ENCODE results near the gene WNT3A.

The WNT3A gene

DNA sequence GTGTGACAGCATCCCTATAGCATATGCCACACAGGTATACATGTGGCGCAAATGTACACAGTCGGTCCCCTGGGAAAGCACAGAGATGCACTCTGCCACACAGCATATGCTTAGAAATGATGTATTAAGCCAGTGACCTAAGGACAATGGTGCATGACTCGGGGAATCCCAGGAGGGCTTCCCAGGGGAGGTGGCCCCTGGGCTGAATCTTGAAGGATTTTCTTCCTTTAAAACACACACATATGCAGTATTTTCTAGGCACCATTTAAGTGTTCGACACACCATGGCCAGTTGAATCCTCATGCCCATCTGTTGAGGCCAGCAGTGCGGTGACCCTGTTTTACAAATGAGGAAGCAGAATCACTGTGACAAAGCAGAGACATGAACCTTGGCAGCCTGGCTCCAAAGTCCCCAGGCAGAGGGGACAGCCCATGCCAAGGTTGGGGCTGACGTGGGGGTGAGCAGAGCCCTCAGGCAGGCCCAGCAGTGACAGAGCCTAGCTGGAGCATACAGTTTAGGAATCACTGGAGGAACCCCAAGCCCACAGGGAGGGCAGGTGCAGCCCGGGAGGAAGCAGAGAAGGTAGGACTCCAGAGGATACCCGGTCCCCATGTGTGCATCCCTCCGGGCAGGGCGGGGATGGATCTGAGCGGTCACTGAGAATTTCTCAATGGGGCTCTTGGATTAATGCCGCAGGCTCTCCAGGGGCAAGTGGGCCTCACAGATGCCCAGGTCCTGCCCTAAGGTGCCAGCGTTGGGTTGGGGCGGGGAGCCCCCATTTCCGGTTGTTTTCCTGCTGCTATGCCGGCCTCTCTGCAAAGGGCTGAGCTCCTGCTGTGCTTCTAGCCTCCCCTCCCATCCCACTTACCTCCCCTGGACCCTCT, 28.4 kb downstream of the WNT3A start:
- no peak for DNase-seq

DNA sequence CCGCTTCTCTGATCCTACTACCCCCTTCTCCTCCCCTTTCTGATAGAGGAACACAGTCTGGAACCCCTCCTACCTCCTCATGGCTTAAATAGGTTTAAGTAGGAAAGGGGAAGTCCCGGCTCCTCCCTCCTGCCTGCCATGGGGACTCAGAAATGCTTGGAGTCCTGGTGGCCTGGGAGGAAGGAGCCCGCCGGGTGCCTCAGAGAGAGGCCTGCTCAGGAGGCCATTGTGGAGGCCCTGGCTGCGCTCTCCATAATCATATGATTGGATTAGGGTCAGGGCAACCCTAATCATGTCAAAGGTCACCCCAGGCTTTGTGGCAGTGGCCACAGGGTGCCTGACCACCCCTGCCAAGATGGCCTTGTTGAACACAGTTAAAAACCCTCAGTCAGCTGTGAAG, 29.0 kb downstream of the WNT3A start:
- no peak for DNase-seq

DNA sequence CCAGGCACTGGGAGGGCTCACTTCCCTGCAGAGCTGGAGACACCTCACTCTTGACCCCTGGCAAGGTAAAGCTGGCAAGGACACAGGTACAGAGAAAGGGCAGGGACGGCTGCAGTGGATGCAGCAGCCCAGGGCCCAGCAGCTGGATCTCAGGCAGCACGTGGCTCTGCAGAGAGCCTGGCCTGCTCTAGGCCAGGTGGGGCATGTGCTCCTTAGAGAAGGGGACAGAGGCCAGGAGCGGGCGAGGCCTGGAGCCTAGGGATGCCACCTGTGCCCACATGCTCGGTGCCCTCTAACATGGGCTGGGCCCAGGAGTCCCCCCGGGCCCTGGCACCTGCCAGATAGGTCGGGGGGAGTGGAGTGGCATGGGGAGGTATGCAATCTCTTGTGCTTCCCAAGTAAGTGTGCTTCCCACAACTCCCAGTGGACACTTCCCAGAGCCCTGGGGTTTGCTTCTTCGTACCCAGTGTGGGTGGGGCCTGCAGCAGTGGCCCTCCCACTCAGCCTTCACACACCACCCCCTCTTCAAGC, 30.0 kb downstream of the WNT3A start:
- DNase-seq: no peak

DNA sequence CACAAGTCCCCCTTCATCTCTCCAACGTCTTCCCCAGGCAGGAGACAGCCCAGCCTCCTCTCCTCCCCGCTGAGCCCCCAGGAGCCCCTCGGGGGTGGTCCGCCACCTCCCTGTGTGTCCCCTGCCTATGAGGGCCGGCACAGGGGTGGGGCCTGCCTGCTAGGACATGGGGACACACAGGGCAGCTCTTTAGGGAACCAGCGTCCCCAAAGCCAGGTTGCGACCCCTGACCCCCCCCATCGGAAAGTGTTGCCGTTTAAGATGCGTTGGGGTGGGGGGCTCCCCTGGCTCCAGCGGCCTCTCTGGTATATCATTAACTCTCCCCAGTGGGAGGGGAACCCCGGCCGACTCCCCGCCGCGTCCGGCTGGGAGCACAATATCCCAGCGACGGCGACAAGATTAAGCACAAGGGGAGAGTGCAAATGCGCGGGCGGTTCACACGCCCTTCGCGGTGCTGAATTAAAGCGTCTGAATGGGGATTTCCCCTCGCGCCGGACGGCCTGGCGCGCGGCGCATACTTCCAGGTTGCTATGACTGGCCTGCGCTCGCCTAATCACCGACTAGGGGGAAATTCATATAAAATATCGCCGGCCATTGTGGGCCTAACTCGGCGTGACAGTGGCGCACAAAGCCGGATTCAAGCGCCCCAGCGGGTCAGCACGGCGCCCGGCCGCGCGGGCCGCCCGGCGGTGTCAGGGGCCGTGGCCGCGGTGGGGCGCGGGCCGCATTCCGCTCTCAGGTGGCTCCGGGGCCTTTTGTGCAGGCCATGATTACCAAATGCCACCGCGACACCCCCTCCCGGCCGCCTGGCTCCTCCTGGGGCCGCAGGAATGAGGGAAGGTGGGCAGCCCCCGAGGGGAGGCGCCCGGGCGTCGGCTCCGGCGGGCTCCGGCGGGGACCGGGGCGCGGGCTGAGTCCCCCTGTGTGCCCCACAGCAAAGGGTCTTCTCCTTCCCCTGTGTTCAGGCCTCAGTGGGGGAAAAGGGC, 30.9 kb downstream of the WNT3A start:
- DNase-seq: peak; percentile 22

DNA sequence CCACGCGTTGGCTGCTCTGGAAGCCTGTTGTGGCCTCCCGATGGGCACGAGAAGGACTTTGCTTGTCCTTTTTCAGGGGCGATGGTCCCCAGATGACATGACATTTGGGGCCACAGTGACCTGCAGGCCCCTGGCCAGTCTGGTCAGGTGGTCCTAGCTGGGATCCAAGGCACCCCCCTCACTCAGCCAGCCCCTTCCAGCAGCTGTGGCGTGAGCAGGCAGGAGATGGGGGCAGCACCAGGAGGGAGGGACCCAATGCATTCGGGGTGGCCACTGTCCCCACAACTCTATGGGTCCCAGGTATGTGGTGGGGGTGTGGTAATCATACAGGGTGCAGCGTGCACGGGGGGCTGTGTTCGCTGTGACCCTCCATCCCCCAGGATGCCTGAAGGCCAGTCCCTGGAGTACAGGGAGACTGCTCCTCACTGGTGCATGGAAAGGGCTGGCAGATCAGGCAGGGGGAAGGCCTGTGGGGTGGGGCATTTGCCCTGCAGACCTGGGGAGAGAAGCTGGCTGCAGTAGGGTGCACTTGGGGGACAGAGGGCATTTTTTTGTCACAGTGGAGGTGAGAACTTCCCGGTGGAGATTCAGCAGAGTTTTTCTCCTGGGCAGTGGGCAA, 31.7 kb downstream of the WNT3A start:
- no peak for DNase-seq

DNA sequence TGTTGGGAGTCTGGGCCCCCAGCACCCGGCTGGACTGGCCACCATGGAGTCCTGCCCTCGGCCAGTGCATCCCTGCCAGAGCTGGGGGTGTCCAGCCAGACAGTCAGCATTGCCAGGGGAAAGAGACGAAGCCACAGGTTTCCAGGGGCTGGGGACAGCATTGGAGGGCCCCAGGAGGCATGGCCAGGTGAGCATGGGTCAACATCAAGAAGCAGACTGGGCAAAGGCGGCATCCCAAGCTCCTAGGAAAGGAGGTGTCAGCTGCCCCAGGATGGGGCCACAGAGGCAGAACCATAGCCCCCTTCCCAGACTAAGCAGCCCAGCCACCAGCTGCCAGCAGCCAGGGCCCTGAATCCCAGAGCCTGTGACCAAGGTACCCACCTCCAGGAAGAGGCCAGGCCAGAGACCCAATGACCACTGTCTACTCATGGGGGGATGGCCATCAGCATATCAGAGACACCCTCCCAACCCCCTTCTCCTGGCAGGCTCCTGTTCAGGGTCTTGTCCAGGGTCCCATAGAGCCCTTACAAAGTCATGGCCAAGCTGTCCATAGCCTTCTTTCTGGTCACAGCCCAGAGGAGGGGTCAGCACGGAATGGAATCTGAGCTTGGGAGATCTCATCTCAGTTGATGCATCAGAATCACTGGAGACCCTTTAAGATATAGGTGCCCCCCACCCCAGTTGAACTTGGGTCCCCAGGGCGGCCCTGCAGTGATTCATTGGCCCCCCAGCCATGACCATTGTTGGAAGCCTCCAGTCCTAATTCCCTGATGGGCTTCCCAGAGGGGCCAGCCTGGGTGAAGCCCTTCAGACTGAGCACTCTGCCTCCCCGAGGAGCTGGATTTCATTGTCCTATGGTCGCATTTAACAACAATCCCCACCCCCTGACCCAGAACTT, 32.5 kb downstream of the WNT3A start:
- no peak for DNase-seq

DNA sequence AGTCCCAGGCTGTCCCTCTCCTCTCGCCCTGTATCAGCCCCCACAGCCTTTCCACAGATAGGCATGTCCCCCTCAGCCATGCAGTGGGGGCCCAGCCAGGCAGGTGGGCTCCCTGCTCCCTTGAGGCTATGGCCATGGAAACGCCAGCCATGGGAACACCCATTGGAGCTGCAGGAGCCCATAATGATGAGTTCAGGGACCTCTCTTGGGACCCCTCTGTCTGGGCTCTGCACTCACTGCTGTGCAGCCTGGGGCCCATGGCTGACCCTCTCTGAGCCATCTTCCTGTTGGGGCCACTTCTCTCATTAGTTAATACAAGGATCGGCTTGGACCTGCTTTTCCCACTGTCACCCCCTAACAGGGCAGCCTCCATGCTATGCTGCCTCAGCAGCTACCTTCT, 33.2 kb downstream of the WNT3A start:
- no peak for DNase-seq

DNA sequence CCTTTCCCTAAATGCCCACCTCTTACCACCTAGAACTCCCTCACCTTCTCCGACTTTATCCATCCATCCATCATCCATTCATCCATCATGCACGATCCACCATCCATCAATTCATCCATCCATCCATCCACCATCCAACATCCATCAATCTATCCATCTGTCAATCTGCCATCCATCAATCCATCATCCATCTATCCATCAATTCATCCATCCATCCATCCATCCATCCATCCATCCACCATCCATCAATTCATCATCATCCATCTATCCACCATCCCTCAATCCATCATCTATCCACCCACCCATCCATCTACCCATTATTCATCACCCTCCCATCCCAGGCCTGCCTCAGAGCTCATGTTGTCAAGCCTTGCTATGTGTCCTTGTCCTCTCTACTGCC, 34.5 kb downstream of the WNT3A start:
- DNase-seq: no peak

DNA sequence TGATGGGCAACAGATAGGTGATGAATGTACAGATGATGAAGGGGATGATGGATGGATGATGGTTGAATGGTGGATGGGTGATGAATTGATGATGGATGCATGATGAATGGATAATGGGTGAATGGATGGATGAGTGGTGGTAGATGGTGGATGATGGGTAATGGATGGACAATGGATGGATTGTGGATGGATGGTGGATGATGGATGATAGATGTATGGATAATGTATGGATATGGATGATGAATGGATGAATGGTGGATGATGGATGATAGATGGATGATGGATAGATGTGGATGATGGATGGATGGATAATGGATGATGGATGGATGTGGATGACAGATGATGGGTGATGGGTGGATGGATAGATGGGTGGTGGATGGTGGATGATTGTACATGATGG, 35.7 kb downstream of the WNT3A start:
- no peak for DNase-seq

DNA sequence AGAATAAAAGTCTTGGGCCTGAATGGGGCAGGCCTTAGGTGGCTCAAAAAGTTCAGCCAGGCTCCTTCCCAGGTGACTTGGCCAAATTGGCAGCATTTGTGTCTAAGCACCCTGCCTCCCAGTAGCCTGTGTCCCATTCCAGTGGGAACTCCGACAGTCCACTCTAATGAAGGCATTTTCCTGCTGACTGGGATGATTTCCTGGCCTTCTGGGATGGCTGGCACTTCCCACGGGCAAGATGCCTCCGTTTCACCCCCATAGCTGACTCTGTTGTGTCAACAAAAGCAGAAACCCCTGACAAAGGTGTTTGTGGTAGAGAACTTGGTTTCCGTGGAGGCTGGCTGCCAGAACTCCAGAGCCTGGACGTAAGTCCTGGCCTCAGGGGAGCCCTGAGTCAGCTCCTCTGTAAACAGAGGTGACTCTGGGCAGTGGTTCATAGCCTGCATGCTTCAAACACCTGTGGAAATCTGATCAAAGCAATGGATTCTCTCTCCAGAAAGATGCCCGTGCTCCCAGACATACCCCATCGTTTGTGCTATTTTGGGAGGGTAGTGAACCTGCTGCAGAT, 36.6 kb downstream of the WNT3A start:
- DNase-seq: no peak

DNA sequence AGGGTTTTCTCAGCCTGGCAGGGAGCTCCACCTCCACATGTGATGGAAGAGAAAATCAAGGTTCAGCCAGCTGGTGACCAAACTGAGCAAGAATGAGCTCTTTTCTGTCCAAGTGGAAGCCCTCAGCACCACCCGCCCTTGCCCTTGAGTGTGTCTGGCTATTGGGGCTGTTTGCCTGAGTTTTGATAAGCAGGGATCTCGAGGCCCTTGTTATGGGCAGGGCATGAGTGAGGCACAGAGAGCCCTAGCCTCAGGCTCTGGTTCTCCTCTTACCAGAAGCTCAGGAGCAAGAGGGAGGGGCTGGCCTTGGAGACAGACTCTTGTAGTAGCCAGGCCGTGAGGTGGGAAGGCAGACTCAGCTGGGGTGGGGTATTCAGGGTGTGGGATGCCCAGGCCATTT, 38.2 kb downstream of the WNT3A start:
- DNase-seq: no peak

DNA sequence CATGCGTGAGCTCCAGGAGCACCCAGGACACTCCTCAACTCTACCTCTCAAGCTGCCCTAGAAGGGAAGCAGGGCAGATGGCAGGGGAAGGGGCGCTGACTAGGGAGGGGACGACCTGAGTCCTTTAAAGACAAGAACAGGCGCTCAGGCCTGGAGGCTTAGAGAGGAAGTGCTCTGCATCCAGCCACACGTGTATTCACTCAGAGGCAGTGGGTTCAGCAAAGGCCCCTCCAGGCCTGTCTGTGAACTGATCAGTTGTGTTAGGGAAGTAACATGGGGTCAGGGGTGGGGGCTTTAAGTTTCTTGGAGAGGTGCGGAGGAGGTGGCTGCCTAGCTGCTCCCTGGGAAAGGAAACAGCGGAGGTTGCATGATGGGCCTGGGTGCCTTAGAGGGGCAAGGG, 38.6 kb downstream of the WNT3A start:
- no peak for DNase-seq

DNA sequence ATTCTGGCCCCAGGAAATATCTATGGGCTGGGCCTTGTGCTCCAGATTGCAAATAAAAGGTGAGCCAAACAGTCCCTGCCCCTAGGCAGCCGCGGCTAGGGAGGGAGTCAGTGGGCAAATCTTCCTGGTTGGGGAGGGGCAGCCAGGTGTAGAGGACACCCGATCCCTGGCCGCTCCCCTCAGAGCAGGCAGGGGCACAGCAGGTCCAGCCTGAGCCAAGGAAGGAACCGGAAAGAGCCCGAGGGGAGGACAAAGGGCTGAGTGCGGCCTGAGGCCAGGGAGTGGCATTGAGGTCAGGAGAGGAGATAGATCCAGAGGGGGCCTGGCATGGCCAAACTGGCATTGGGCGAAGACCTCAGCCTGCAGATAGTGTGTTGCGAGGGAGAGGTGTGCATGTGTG, 39.1 kb downstream of the WNT3A start:
- no peak for DNase-seq

DNA sequence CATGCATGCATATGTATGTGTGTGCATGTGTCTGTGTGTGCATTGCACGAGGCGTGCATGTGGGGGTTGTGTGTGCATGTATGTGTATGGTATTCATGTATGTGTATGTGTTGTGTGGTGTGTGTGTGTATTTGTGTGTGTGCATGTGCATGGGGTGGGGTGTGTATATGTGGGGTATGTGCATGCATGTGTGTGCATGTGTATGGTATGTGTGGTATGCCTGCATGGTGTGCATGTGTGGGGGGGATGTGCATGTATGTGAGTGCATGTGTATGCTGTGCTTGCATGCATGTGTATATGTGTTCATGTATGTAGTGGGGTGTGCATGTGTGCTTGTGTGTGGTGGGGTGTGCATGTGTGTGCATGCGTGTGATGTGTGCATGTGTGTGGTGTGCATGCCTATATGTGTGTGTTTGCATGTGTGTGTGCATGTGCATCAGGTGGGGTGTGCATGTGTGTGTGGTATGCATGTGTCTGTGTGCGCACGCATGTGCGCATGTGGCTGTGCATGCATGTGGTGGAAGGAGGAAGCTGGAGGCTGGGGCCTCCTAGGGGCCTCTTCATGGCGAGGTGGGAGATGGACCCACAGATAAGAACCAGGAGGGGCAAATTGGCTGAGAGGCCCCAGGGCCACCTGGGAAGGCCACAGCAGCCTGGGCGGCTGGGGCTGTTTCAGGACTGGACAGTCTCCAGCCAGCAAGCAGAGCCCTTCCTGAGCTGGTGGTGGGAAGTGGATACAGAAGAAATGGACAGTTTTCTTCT, 39.8 kb downstream of the WNT3A start:
- DNase-seq: no peak

DNA sequence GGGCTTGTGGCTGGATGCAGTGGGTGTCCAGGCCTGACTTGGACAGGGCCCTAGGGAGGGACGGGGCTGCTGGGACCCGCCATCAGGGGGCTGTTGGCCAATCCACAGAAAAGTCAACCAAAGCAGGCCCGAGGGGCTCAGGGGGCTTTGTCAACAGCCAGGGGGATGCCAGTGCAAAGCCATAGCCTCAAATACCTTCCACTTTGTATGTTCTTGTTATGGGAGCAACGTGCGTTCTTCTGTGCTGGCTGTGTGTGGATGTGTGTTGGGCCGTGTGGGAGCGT, 40.3 kb downstream of the WNT3A start:
- no peak for DNase-seq

DNA sequence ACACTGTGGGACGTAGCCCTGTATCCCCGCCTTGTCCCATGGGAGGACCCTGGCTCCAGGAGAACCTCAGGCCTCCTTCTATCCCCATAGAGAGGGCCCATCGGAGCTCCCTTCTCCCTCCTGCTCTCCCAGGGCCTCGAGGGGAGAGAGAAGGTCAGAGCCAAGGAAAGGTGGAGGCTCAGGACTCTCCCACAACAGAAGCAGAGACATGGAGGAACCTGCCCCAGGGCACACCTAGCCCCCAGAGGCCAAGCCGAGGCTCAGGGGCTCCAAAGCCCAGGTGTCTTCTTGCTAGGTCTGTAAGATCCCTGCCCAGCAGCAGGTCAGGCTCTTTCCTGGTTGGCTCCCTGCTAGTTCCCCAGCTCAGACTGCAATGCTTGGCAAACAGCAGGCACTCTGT, 41.3 kb downstream of the WNT3A start:
- no peak for DNase-seq

DNA sequence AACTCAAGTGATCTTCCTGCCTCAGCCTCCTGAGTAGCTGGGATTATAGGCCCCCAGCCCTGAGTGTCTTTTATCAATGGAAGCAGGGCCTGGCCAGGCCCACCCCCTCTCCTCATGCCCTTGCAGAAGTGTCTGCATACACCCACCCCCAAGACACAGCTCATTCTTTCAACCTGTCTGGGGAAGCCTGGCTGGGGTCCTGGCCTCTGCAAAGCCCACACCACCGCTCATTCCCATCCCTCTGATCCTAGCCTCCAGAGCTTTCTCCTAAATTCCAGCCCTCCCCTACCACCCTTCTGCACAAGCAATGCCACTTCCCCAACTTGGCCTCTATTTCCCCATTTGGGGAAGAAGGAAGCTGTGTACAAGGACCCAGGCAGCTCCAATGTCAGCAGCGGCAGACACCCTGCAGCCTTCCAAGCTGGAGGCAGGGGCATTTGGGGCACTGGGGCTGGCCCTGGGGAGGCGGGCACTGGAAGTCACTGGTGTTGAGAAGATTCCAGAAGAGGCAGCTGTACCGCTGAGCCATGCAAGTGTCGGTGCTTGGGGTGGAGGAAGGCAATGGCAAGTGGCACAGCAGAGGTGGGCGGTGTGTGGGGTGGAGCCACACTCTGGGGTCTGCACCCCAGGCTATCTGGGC, 42.0 kb downstream of the WNT3A start:
- DNase-seq: no peak

DNA sequence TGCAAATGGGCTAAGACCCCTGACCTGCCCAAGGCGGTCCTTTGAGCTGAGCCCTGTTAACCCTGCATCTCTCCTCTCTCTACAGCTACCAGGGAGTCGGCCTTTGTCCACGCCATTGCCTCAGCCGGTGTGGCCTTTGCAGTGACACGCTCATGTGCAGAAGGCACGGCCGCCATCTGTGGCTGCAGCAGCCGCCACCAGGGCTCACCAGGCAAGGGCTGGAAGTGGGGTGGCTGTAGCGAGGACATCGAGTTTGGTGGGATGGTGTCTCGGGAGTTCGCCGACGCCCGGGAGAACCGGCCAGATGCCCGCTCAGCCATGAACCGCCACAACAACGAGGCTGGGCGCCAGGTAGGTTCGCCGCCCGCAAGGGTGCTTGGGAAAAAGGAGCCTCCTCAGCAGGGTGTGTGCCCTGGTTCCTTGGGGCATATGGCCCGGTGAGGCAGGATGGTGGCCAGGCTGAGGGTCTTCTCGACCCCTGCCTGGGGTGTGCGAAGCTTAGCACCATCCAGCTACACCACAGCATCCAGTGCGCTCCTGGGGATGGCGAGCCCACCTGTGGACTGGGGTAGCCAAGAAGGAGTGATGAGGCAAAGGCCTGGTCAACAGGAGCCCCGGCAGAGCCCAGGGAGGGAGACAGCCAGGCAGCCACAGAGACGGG, 43.9 kb downstream of the WNT3A start:
- no peak for DNase-seq

DNA sequence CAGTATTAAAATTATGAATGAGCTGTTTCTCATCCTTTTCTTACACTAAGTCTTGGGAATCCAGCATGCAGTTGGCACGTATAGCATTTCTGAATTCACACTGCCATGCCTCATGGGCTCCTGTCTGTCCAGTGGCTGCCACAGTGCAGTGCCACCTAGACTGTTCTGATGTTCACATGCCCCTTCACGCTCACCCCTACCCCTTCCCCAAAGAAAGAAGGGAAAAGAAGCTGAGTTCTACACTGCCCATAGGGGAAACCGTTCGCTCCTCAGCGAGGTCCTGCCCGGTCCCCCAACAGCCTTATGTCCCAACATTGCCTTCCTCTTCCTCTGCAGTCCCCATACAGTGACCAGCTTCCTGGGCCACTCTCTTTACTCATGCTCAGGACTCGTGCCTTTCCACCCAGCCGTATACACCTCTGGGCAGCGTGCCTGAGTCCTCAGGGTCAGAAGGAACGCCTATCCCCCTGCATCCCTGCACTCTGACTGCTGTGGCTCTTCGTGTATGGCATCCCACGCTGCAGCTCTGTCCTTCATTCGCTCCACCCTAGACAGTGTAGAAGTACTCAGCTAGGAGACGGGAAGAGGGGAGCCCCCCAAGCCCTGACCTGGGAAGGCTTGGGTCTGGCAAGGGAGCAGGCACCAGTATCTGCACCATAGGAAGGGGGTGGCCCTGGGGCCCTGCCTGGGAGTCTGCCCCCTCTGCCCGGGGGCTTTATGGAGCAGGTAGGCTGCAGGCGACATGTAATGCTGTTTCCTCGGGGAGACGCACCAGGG, 51.6 kb downstream of the WNT3A start:
- DNase-seq: no peak

All from stimulated activated CD4-positive, alpha-beta T cell treated with anti-CD3 and anti-CD28 coated beads, Interleukin-4, amount 100 ng/mL, for 4 hours (primary cell).